AG08395 (cell line): ENCODE data around the gene ITPR2.
"Not testable (repeated sequence)": the region's sequence is repeated elsewhere in the genome, so short reads cannot be mapped to it uniquely, and the experiment has no call there.

Source experiments
- DNase-seq: peaks from one replicate; pipeline ENCODE4 v3.0.0; 2012; ENCODE audit warnings: mixed read lengths, low spot score

The ITPR2 gene

GRCh38 chr12:26621932-26622331, 211.1 kb downstream of the ITPR2 start:
- DNase-seq, result no peak

GRCh38 chr12:26620907-26621306, 212.1 kb downstream of the ITPR2 start:
- no peak for DNase-seq

- DNase-seq, result no peak
Measured at GRCh38 chr12:26617513-26617912, 215.5 kb downstream of the ITPR2 start.

- DNase-seq, result peak; percentile 18
Measured at GRCh38 chr12:26614011-26614616, 218.9 kb downstream of the ITPR2 start.

- DNase-seq, result no peak
Measured at GRCh38 chr12:26612203-26612602, 220.8 kb downstream of the ITPR2 start.

- DNase-seq, result no peak
Measured at GRCh38 chr12:26611598-26611997, 221.4 kb downstream of the ITPR2 start.

- DNase-seq, result no peak
Measured at GRCh38 chr12:26610774-26611173, 222.2 kb downstream of the ITPR2 start.

GRCh38 chr12:26609986-26610385, 223.0 kb downstream of the ITPR2 start:
- DNase-seq, result no peak

- peak; percentile 8 for DNase-seq
Measured at GRCh38 chr12:26608706-26609105, 224.3 kb downstream of the ITPR2 start.

- no peak for DNase-seq
Measured at GRCh38 chr12:26608273-26608672, 224.7 kb downstream of the ITPR2 start.

- DNase-seq, result no peak
Measured at GRCh38 chr12:26606911-26607310, 226.1 kb downstream of the ITPR2 start.

- DNase-seq, result not testable (repeated sequence)
Measured at GRCh38 chr12:26604813-26605212, 228.2 kb downstream of the ITPR2 start.

- no peak for DNase-seq
Measured at GRCh38 chr12:26599096-26599695, 233.8 kb downstream of the ITPR2 start.

GRCh38 chr12:26595806-26596205, 237.2 kb downstream of the ITPR2 start:
- DNase-seq, result no peak

- DNase-seq, result no peak
Measured at GRCh38 chr12:26580619-26581018, 252.4 kb downstream of the ITPR2 start.

GRCh38 chr12:26576266-26576665, 256.7 kb downstream of the ITPR2 start:
- DNase-seq, result no peak

GRCh38 chr12:26573225-26573909, 259.6 kb downstream of the ITPR2 start:
- no peak for DNase-seq

- DNase-seq, result no peak
Measured at GRCh38 chr12:26572137-26572536, 260.9 kb downstream of the ITPR2 start.

GRCh38 chr12:26571560-26571959, 261.4 kb downstream of the ITPR2 start:
- no peak for DNase-seq

GRCh38 chr12:26567126-26567525, 265.9 kb downstream of the ITPR2 start:
- no peak for DNase-seq

GRCh38 chr12:26566675-26567074, 266.3 kb downstream of the ITPR2 start:
- peak; percentile 22 for DNase-seq

GRCh38 chr12:26566186-26566585, 266.8 kb downstream of the ITPR2 start:
- no peak for DNase-seq

GRCh38 chr12:26564391-26564790, 268.6 kb downstream of the ITPR2 start:
- DNase-seq, result no peak

GRCh38 chr12:26563552-26563951, 269.4 kb downstream of the ITPR2 start:
- no peak for DNase-seq
